EH (cell line): Measurements from ENCODE around the gene NTMT1.
"Not testable (repeated sequence)": the region's sequence is repeated elsewhere in the genome, so short reads cannot be mapped to it uniquely, and the experiment has no call there.

ENCODE experiments used
- DNase-seq: peaks from one replicate; pipeline ENCODE4 v3.0.0-alpha.2; 2015; ENCODE audit warnings: low read depth

NTMT1 gene

GRCh38 chr9:129654554-129655040, 28.6 kb downstream of the NTMT1 start:
- no peak for DNase-seq

GRCh38 chr9:129655154-129655553, 29.2 kb downstream of the NTMT1 start:
- no peak for DNase-seq

GRCh38 chr9:129655696-129656095, 29.7 kb downstream of the NTMT1 start:
- no peak for DNase-seq

- DNase-seq: peak; percentile 85
These were observed 30.9 kb downstream of the NTMT1 start for GRCh38 chr9:129656795-129657390.

GRCh38 chr9:129661029-129661428, 35.1 kb downstream of the NTMT1 start:
- no peak for DNase-seq

GRCh38 chr9:129662239-129662638, 36.3 kb downstream of the NTMT1 start:
- not testable (repeated sequence) for DNase-seq

GRCh38 chr9:129664746-129665388, 38.9 kb downstream of the NTMT1 start:
- peak; percentile 41 for DNase-seq

GRCh38 chr9:129665389-129665775, 39.4 kb downstream of the NTMT1 start, which contains the start of gene PRRX2:
Gene PRRX2 (plus strand): TSS chr9:129665647. CDS start chr9:129665868, 221 bp downstream.
- DNase-seq: peak; percentile 84

- peak; percentile 33 for DNase-seq
These were observed 40.0 kb downstream of the NTMT1 start for GRCh38 chr9:129665814-129666520.

GRCh38 chr9:129666575-129666974, 40.6 kb downstream of the NTMT1 start:
- no peak for DNase-seq

- no peak for DNase-seq
These were observed 41.4 kb downstream of the NTMT1 start for GRCh38 chr9:129667378-129667777.

- DNase-seq: no peak
These were observed 41.9 kb downstream of the NTMT1 start for GRCh38 chr9:129667850-129668249.

GRCh38 chr9:129669141-129669718, 43.3 kb downstream of the NTMT1 start:
- peak; percentile 94 for DNase-seq

GRCh38 chr9:129669946-129670345, 44.0 kb downstream of the NTMT1 start:
- no peak for DNase-seq

- DNase-seq: no peak
These were observed 45.1 kb downstream of the NTMT1 start for GRCh38 chr9:129671065-129671464.

- no peak for DNase-seq
These were observed 45.6 kb downstream of the NTMT1 start for GRCh38 chr9:129671519-129671918.

- DNase-seq: no peak
These were observed 46.7 kb downstream of the NTMT1 start for GRCh38 chr9:129672702-129673101.

- no peak for DNase-seq
These were observed 47.6 kb downstream of the NTMT1 start for GRCh38 chr9:129673602-129674001.

- DNase-seq: no peak
These were observed 48.3 kb downstream of the NTMT1 start for GRCh38 chr9:129674229-129674628.

- DNase-seq: no peak
These were observed 49.7 kb downstream of the NTMT1 start for GRCh38 chr9:129675620-129676019.

- DNase-seq: no peak
These were observed 50.3 kb downstream of the NTMT1 start for GRCh38 chr9:129676287-129676686.

GRCh38 chr9:129676975-129677374, 51.0 kb downstream of the NTMT1 start:
- DNase-seq: peak; percentile 38

- no peak for DNase-seq
These were observed 51.5 kb downstream of the NTMT1 start for GRCh38 chr9:129677456-129677855.
